Calu3 (cell line): ENCODE measurements around the gene SUFU. TPM values are rescaled to one million over a fixed set of nuclear protein-coding genes. Genes with fewer than 3 reads are reported as not detected.

Source experiments
- BruUV-seq: library from RNA; stranded (reverse); fragments of 400-500 nt; replicated peaks from 2 replicates; lab custom pipeline; 2021; lab: Mats Ljungman, UMichigan
- CTCF ChIA-PET: fragments of 300-600 bp; sonication (Branson Sonifier 250); formaldehyde crosslinking; loops from one replicate; lab custom pipeline; 2022; ENCODE audit warnings: antibody characterized with exemption; lab: Charles Lee
- DNase-seq: peaks from one replicate; pipeline ENCODE4 v3.0.0; 2022
- H3K27ac Mint-ChIP-seq: one replicate; pipeline ENCODE4 v1.8.0; 2022; ENCODE audit warnings: mixed read lengths; ENCODE audit not compliant: unreplicated experiment
- H3K27me3 Mint-ChIP-seq: one replicate; pipeline ENCODE4 v1.8.0; 2022; ENCODE audit warnings: mixed read lengths; ENCODE audit not compliant: unreplicated experiment
- H3K36me3 Mint-ChIP-seq: one replicate; pipeline ENCODE4 v1.8.0; 2022; ENCODE audit warnings: mild to moderate bottlenecking, moderate library complexity, mixed read lengths; ENCODE audit not compliant: insufficient read depth, unreplicated experiment
- H3K4me1 Mint-ChIP-seq: one replicate; pipeline ENCODE4 v1.8.0; 2022; ENCODE audit warnings: mild to moderate bottlenecking, low read depth, mixed read lengths; ENCODE audit not compliant: unreplicated experiment
- H3K4me3 Mint-ChIP-seq: one replicate; pipeline ENCODE4 v1.8.0; 2022; ENCODE audit warnings: mild to moderate bottlenecking, low read depth, moderate library complexity, mixed read lengths; ENCODE audit not compliant: unreplicated experiment
- H3K9me3 Mint-ChIP-seq: one replicate; pipeline ENCODE4 v1.8.0; 2022; ENCODE audit warnings: low read depth, mixed read lengths; ENCODE audit not compliant: unreplicated experiment
- CTCF ChIP-seq: fragments of 200-600 bp; IDR thresholded peaks from one replicate; pipeline ENCODE4 v1.8.0; 2022; ENCODE audit warnings: antibody characterized with exemption; ENCODE audit not compliant: unreplicated experiment
- intact Hi-C: fragments of 100-400 bp; cut with micrococcal nuclease; formaldehyde crosslinking; loops from one replicate; pipeline ENCODE4 v1.10.0; 2022; ENCODE audit not compliant: unreplicated experiment
- total RNA-seq: library from RNA; stranded (reverse); gene quantifications from 2 replicates; pipeline ENCODE4 v1.2.3, GENCODE V29; 2022

The SUFU gene
- total RNA-seq, 1 experiment from 2014 or later: 7.0 TPM

- intact Hi-C loops: no loop called here
- Mint-ChIP-seq H3K27me3 (no peaks in the 10 kb centered on the region), H3K4me3 (no peak overlapping the region), H3K36me3 (peaks cover 17% of the 10 kb centered on the region), H3K4me1 (peaks cover 32% of the 10 kb centered on the region), H3K27ac (no peak overlapping the region), H3K9me3 (no peaks in the 10 kb centered on the region)
- CTCF ChIA-PET: interaction anchor here (0.6 kb wide), 1 partner anchor 85 kb away, joined by 3 read pairs; no protein-coding TSS in a partner anchor
- BruUV-seq: no TSS peak
- TF ChIP-seq CTCF: no peak
- DNase-seq: no peak
These were observed 39.8 kb upstream of the SUFU start for GRCh38 chr10:102463983-102464382.

GRCh38 chr10:102465466-102465865 lies 38.3 kb upstream of the SUFU start:
- CTCF ChIA-PET: interaction anchor here (0.5 kb wide), 1 partner anchor 20 kb away, joined by 4 read pairs; no protein-coding TSS in a partner anchor
- H3K27ac Mint-ChIP-seq: no peak overlapping the region
- H3K27me3 Mint-ChIP-seq: no peaks in the 10 kb centered on the region
- peaks cover 17% of the 10 kb centered on the region for H3K36me3 Mint-ChIP-seq
- no peaks in the 10 kb centered on the region for H3K9me3 Mint-ChIP-seq
- H3K4me3 Mint-ChIP-seq: no peak overlapping the region
- intact Hi-C loops: no loop called here
- DNase-seq: no peak
- no TSS peak for BruUV-seq
- TF ChIP-seq CTCF: no peak
- H3K4me1 Mint-ChIP-seq: peaks cover 32% of the 10 kb centered on the region

- no peak for DNase-seq
- intact Hi-C loops: no loop called here
- H3K4me1 Mint-ChIP-seq: peaks cover 16% of the 10 kb centered on the region
- no peak for TF ChIP-seq CTCF
- H3K27me3 Mint-ChIP-seq: no peaks in the 10 kb centered on the region
- H3K36me3 Mint-ChIP-seq: peaks cover 7% of the 10 kb centered on the region
- no peaks in the 10 kb centered on the region for H3K9me3 Mint-ChIP-seq
- no peak overlapping the region for H3K27ac Mint-ChIP-seq
- no peak overlapping the region for H3K4me3 Mint-ChIP-seq
- no TSS peak for BruUV-seq
- CTCF ChIA-PET: no interaction called here
These were observed 36.5 kb upstream of the SUFU start for GRCh38 chr10:102467318-102467717.

- CTCF ChIA-PET: no interaction called here
These were observed 35.8 kb upstream of the SUFU start for GRCh38 chr10:102467971-102468438.

More at GRCh38 chr10:102467971-102468438, 35.8 kb upstream of the SUFU start:
- H3K27me3 Mint-ChIP-seq: no peaks in the 10 kb centered on the region
- H3K9me3 Mint-ChIP-seq: no peaks in the 10 kb centered on the region
- no peak overlapping the region for H3K27ac Mint-ChIP-seq
- no peak overlapping the region for H3K4me3 Mint-ChIP-seq
- intact Hi-C loops: no loop called here
- peaks cover 10% of the 10 kb centered on the region for H3K4me1 Mint-ChIP-seq
- H3K36me3 Mint-ChIP-seq: peaks cover 6% of the 10 kb centered on the region
- no peak for TF ChIP-seq CTCF
- BruUV-seq: no TSS peak
- DNase-seq: no peak
